ENCODE data around the gene KIAA0232. TPM values are rescaled to one million over a fixed set of nuclear protein-coding genes. Genes with fewer than 3 reads are reported as not detected.
"Not testable (repeated sequence)": the region's sequence is repeated elsewhere in the genome, so short reads cannot be mapped to it uniquely, and the experiment has no call there.

The KIAA0232 gene
- polyA plus RNA-seq, 1 donor (not counting 4 experiments of a cell fraction or from before 2014, with no cell fraction given) = 10.0 TPM

DNA sequence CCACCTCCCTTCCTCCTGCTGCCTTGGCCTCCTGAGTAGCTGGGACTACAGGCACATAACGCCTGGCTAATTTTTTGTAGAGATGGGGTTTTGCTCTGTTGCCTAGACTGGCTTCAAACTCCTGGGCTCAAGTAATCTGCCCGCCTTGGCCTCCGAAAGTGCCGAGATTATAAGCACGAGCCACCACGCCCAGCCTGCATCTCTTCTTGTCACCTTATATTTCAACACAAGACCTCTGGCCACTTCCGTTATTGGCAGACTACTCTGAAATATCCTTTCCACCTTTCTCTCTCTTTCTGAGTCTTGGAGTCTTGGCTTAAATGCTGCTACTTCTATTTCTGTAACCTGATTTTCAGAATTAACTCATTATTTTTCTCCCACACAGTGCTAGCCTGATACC is 5.6 kb downstream of the KIAA0232 start:
- Histone ChIP-seq H3K36me3 (ENCODE audit: control insufficient read depth in 2 of 2, extremely low read depth in 1 of 2, insufficient read depth in 2 of 2, low read length in 2 of 2) (peaks cover 3 to 5% of the 10 kb centered on the region in 2 experiments), H4K20me1 (ENCODE audit: control insufficient read depth, extremely low read depth, insufficient read depth, low read length) (peaks cover 5% of the 10 kb centered on the region), H3K9me3 (ENCODE audit: control insufficient read depth, low read depth, low read length) (no peaks in the 10 kb centered on the region), H3K27ac (ENCODE audit: control insufficient read depth, insufficient read depth, low read length) (no peak overlapping the region), H3K9me1 (ENCODE audit: control insufficient read depth, extremely low read depth, insufficient read depth, low read length) (peaks cover 2% of the 10 kb centered on the region), H3K4me3 (ENCODE audit: control insufficient read depth in 2 of 3, extremely low read depth in 1 of 3, insufficient read depth in 2 of 3, low read depth in 1 of 3, low read length in 3 of 3) (no peak overlapping the region), H3K4me2 (ENCODE audit: control insufficient read depth, extremely low read depth, insufficient read depth, low read depth, low read length) (no peak overlapping the region), H2AFZ (ENCODE audit: control insufficient read depth, low read length) (no peak overlapping the region), H3K27me3 (ENCODE audit: control insufficient read depth, extremely low read depth, insufficient read depth, low read length) (no peaks in the 10 kb centered on the region), H3K4me1 (ENCODE audit: control insufficient read depth, extremely low read depth, insufficient read depth, low read length) (peaks cover 6% of the 10 kb centered on the region), H3K79me2 (ENCODE audit: control insufficient read depth, insufficient read depth, low read length) (peaks cover 85% of the 10 kb centered on the region), H3K9ac (ENCODE audit: control insufficient read depth, extremely low read depth, insufficient read depth, low read length) (no peak overlapping the region)
- TF ChIP-seq, protein P1, sequence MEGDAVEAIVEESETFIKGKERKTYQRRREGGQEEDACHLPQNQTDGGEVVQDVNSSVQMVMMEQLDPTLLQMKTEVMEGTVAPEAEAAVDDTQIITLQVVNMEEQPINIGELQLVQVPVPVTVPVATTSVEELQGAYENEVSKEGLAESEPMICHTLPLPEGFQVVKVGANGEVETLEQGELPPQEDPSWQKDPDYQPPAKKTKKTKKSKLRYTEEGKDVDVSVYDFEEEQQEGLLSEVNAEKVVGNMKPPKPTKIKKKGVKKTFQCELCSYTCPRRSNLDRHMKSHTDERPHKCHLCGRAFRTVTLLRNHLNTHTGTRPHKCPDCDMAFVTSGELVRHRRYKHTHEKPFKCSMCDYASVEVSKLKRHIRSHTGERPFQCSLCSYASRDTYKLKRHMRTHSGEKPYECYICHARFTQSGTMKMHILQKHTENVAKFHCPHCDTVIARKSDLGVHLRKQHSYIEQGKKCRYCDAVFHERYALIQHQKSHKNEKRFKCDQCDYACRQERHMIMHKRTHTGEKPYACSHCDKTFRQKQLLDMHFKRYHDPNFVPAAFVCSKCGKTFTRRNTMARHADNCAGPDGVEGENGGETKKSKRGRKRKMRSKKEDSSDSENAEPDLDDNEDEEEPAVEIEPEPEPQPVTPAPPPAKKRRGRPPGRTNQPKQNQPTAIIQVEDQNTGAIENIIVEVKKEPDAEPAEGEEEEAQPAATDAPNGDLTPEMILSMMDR (optimal IDR thresholded peaks at IDR 0.05 in 1 of 3, IDR thresholded peaks at IDR 0.05 in 1 of 3, conservative IDR thresholded peaks at IDR 0.05 in 1 of 3; ENCODE audit: extremely low read depth in 1 of 3, insufficient read depth in 2 of 3, low read length in 3 of 3) = no peak
- TF ChIP-seq EZH2 (IDR thresholded peaks at IDR 0.05; ENCODE audit: low read length) = no peak
- dilution Hi-C loops (cut with MboI; ENCODE audit: extremely low pct_ligation_motif_present, low sequenced_read_pairs) = no loop called here
- no peak for DNase-seq (ENCODE audit: low read depth, low spot score)
- no peak for FAIRE-seq

DNA sequence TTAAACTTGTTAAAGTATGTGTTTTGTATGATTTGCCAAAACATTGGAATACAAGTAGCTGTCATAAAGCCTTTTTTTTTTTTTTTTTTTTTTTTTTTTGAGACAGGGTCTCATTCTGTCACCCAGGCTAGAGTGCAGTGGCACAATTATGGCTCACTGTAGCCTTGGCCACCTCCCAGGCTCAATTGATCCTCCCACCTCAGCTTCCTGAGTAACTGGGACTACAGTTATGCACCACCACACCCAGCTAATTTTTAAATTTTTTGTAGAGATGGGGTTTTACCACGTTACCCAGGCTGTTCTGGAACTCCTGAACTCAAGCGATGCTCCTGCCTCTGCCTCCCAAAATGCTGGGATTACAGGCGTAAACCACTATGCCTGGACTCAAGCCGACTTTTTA is 8.7 kb downstream of the KIAA0232 start:
- H3K9ac ChIP-seq (ENCODE audit: control insufficient read depth, extremely low read depth, insufficient read depth, low read length); H3K9me1 ChIP-seq (ENCODE audit: control insufficient read depth, extremely low read depth, insufficient read depth, low read length); H3K9me3 ChIP-seq (ENCODE audit: control insufficient read depth, low read depth, low read length); H4K20me1 ChIP-seq (ENCODE audit: control insufficient read depth, extremely low read depth, insufficient read depth, low read length); FAIRE-seq; dilution Hi-C loops (cut with MboI; ENCODE audit: extremely low pct_ligation_motif_present, low sequenced_read_pairs); H3K27me3 ChIP-seq (ENCODE audit: control insufficient read depth, extremely low read depth, insufficient read depth, low read length); H3K27ac ChIP-seq (ENCODE audit: control insufficient read depth, insufficient read depth, low read length); H3K4me3 ChIP-seq (ENCODE audit: control insufficient read depth in 2 of 3, extremely low read depth in 1 of 3, insufficient read depth in 2 of 3, low read depth in 1 of 3, low read length in 3 of 3); DNase-seq (ENCODE audit: low read depth, low spot score); H3K4me2 ChIP-seq (ENCODE audit: control insufficient read depth, extremely low read depth, insufficient read depth, low read depth, low read length); H2AFZ ChIP-seq (ENCODE audit: control insufficient read depth, low read length); H3K36me3 ChIP-seq (ENCODE audit: control insufficient read depth in 2 of 2, extremely low read depth in 1 of 2, insufficient read depth in 2 of 2, low read length in 2 of 2): not testable (repeated sequence)
- Histone ChIP-seq H3K79me2 (ENCODE audit: control insufficient read depth, insufficient read depth, low read length) (peaks cover 89% of the 10 kb centered on the region), H3K4me1 (ENCODE audit: control insufficient read depth, extremely low read depth, insufficient read depth, low read length) (peaks cover 12% of the 10 kb centered on the region)

DNA sequence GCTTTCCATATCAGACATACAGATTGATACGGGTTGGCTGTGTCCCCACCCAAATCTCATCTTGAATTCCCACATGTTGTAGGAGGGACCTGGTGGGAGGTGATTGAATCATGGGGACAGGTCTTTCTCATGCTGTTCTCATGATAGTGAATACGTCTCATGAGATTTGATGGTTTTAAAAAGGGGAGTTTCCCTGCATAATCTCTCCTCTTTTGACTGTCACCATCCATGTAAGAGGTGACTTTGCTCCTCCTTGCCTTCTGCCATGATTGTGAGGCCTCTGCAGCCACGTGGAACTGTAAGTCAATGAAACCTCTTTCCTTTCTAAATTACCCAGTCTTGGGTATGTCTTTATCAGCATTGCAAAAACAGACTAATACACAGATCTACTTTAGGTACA is 9.3 kb downstream of the KIAA0232 start:
- H3K27ac ChIP-seq (ENCODE audit: control insufficient read depth, insufficient read depth, low read length); H3K4me3 ChIP-seq (ENCODE audit: control insufficient read depth in 2 of 3, extremely low read depth in 1 of 3, insufficient read depth in 2 of 3, low read depth in 1 of 3, low read length in 3 of 3); H3K27me3 ChIP-seq (ENCODE audit: control insufficient read depth, extremely low read depth, insufficient read depth, low read length); H3K9ac ChIP-seq (ENCODE audit: control insufficient read depth, extremely low read depth, insufficient read depth, low read length); H3K4me2 ChIP-seq (ENCODE audit: control insufficient read depth, extremely low read depth, insufficient read depth, low read depth, low read length); DNase-seq (ENCODE audit: low read depth, low spot score); H3K9me3 ChIP-seq (ENCODE audit: control insufficient read depth, low read depth, low read length); FAIRE-seq; H2AFZ ChIP-seq (ENCODE audit: control insufficient read depth, low read length); H3K36me3 ChIP-seq (ENCODE audit: control insufficient read depth in 2 of 2, extremely low read depth in 1 of 2, insufficient read depth in 2 of 2, low read length in 2 of 2); dilution Hi-C loops (cut with MboI; ENCODE audit: extremely low pct_ligation_motif_present, low sequenced_read_pairs); H3K9me1 ChIP-seq (ENCODE audit: control insufficient read depth, extremely low read depth, insufficient read depth, low read length): not testable (repeated sequence)
- peaks cover 89% of the 10 kb centered on the region for H3K79me2 ChIP-seq (ENCODE audit: control insufficient read depth, insufficient read depth, low read length)
- H4K20me1 ChIP-seq (ENCODE audit: control insufficient read depth, extremely low read depth, insufficient read depth, low read length) = peaks cover 13% of the 10 kb centered on the region
- H3K4me1 ChIP-seq (ENCODE audit: control insufficient read depth, extremely low read depth, insufficient read depth, low read length) = peaks cover 12% of the 10 kb centered on the region

Measured in keratinocyte (primary cell).